ENCODE measurements around the gene CAPZA2.

Gene CAPZA2

DNA sequence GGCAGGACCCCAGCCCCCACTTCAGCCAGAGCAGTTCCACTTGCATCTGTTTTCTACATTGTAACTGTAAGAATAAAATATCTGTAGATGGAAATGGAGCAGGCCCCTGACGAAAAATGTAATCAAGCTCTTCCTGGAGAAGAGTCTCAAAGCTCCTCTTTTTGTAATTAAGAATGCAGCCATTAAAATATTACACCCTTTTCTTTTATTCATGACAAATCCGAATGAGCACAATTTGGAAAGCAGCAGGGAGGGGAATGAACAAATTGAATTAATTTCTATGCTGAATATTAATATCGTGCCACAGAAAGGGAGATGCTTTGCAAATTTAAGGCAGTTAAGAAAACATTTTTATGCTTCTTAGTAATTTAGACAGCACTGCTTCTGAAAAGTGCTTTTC lies 24.8 kb upstream of the CAPZA2 start:
- Mint-ChIP-seq H3K9me3 (no peaks in the 10 kb centered on the region), H3K27ac (no peak overlapping the region), H3K27me3 (peaks cover 34 to 82% of the 10 kb centered on the region in 2 donors), H3K4me1 (ENCODE audit: low read depth in 2 of 2) (no peaks in the 10 kb centered on the region), H3K36me3 (ENCODE audit: insufficient read depth) (no peaks in the 10 kb centered on the region), H3K4me3 (no peak overlapping the region)
- no peak for ATAC-seq (replicated peaks)
- no peak for DNase-seq

- no peaks in the 10 kb centered on the region for H3K9me3 Mint-ChIP-seq
- H3K27ac Mint-ChIP-seq = no peak overlapping the region
- H3K4me1 Mint-ChIP-seq (ENCODE audit: low read depth in 2 of 2) = peaks cover 3 to 6% of the 10 kb centered on the region in 2 donors
- DNase-seq (no peak), ATAC-seq (replicated peaks) (no peak)
- peaks cover 36 to 68% of the 10 kb centered on the region in 2 donors for H3K27me3 Mint-ChIP-seq
- H3K4me3 Mint-ChIP-seq = no peak overlapping the region
- H3K36me3 Mint-ChIP-seq (ENCODE audit: insufficient read depth) = no peaks in the 10 kb centered on the region
Measured at GRCh38 chr7:116840256-116840655, 22.1 kb upstream of the CAPZA2 start.

- peaks cover 3 to 6% of the 10 kb centered on the region in 2 donors for H3K4me1 Mint-ChIP-seq (ENCODE audit: low read depth in 2 of 2)
- no peaks in the 10 kb centered on the region for H3K36me3 Mint-ChIP-seq (ENCODE audit: insufficient read depth)
- H3K9me3 Mint-ChIP-seq = no peaks in the 10 kb centered on the region
- no peak for DNase-seq
- H3K27ac Mint-ChIP-seq = no peak overlapping the region
- H3K27me3 Mint-ChIP-seq = peaks cover 37 to 57% of the 10 kb centered on the region in 2 donors
- no peak overlapping the region for H3K4me3 Mint-ChIP-seq
- ATAC-seq (replicated peaks) = no peak
Measured at GRCh38 chr7:116842371-116842770, 20.0 kb upstream of the CAPZA2 start.

DNA sequence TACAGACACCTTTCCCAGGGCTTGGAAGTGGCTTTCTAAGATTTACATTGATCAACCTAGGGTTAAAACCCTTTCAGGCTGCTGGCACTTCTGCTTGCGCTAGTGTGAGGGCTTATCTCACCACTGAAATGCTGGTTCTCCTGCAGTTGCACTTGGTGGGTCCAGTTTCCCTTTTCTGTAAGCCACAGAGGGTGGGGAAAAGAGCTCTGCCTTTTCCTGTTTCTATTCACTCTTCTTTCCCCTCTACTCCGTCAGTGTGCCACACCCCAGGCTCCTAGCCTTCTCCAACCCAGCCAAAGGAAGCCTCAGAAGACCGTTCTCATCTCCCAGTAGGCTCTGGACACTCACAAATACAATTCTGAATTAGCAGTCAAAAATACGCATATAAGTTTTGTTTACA lies 19.0 kb upstream of the CAPZA2 start:
- H3K9me3 Mint-ChIP-seq = no peaks in the 10 kb centered on the region
- H3K27ac Mint-ChIP-seq = no peak overlapping the region
- H3K27me3 Mint-ChIP-seq = peaks cover 37 to 56% of the 10 kb centered on the region in 2 donors
- no peaks in the 10 kb centered on the region for H3K36me3 Mint-ChIP-seq (ENCODE audit: insufficient read depth)
- H3K4me1 Mint-ChIP-seq (ENCODE audit: low read depth in 2 of 2) = peaks cover 3 to 6% of the 10 kb centered on the region in 2 donors
- DNase-seq (no peak), ATAC-seq (replicated peaks) (no peak)
- H3K4me3 Mint-ChIP-seq = peak overlapping the region in 1 of 2 donors; percentile 9

DNA sequence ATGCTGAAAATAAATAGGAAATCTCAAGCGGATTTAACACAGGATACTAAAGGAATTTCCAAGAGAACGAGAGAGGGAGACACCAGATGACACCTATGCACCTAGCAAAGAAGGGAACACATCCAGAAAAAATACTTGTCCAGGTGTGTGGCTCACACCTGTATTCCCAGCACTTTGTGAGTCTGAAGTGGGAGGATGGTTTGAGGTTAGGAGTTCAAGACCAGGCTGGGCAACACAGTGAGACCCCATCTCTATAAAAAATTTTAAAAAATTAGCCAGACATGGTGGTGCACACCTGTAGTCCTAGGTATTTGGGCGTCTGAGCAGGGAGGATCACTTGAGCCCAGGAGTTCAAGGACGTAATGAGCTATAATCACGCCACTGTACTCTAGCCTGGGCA lies 11.2 kb upstream of the CAPZA2 start:
- no peak for DNase-seq
- Mint-ChIP-seq H3K27me3 (peaks cover 34% of the 10 kb centered on the region in 2 donors), H3K36me3 (ENCODE audit: insufficient read depth) (no peaks in the 10 kb centered on the region)

DNA sequence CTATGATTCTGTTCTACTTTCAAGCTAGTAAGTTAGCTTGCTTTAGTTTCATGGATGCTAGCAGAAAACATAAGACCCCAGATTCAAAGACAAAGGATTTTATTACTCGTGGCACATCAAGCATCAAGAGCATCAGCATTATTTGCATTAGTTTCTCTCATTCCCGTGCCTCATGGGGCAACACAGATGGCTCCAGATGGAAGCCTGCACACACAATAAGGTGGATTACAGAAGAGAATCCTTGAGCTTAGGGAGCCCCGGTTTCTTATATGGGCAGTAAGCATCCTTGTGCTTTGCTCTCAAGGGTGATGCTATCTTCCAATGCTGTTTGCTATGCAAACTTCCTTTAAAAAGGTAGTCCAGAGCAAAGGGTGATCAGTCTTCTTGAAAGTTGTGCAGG lies 10.7 kb upstream of the CAPZA2 start:
- Mint-ChIP-seq H3K27me3 (peaks cover 29 to 34% of the 10 kb centered on the region in 2 donors), H3K36me3 (ENCODE audit: insufficient read depth) (no peaks in the 10 kb centered on the region), H3K4me1 (ENCODE audit: low read depth in 2 of 2) (no peaks in the 10 kb centered on the region), H3K9me3 (no peaks in the 10 kb centered on the region), H3K27ac (no peak overlapping the region), H3K4me3 (no peak overlapping the region)
- ATAC-seq (replicated peaks) = no peak
- DNase-seq = no peak

More for the DNA sequence above, 11.2 kb upstream of the CAPZA2 start:
- Mint-ChIP-seq H3K4me1 (ENCODE audit: low read depth in 2 of 2) (no peaks in the 10 kb centered on the region), H3K27ac (no peak overlapping the region), H3K9me3 (no peaks in the 10 kb centered on the region), H3K4me3 (no peak overlapping the region)
- ATAC-seq (replicated peaks) = no peak

- DNase-seq (no peak), ATAC-seq (replicated peaks) (peak; percentile 17)
- H3K4me1 Mint-ChIP-seq (ENCODE audit: low read depth in 2 of 2) = peaks cover 0 to under 1% of the 10 kb centered on the region in 2 donors
- H3K4me3 Mint-ChIP-seq = no peak overlapping the region
- peaks cover 3% of the 10 kb centered on the region for H3K36me3 Mint-ChIP-seq (ENCODE audit: insufficient read depth)
- no peak overlapping the region for H3K27ac Mint-ChIP-seq
- peaks cover 35 to 38% of the 10 kb centered on the region in 2 donors for H3K27me3 Mint-ChIP-seq
- no peaks in the 10 kb centered on the region for H3K9me3 Mint-ChIP-seq
Measured at GRCh38 chr7:116854132-116854531, 8.3 kb upstream of the CAPZA2 start.

- Mint-ChIP-seq H3K27ac (no peak overlapping the region), H3K9me3 (no peaks in the 10 kb centered on the region), H3K4me1 (ENCODE audit: low read depth in 2 of 2) (peaks cover 6 to 8% of the 10 kb centered on the region in 2 donors), H3K27me3 (peaks cover 17 to 23% of the 10 kb centered on the region in 2 donors), H3K36me3 (ENCODE audit: insufficient read depth) (peaks cover 10% of the 10 kb centered on the region), H3K4me3 (no peak overlapping the region)
- DNase-seq (no peak), ATAC-seq (replicated peaks) (no peak)
Measured at GRCh38 chr7:116857052-116857451, 5.3 kb upstream of the CAPZA2 start.

DNA sequence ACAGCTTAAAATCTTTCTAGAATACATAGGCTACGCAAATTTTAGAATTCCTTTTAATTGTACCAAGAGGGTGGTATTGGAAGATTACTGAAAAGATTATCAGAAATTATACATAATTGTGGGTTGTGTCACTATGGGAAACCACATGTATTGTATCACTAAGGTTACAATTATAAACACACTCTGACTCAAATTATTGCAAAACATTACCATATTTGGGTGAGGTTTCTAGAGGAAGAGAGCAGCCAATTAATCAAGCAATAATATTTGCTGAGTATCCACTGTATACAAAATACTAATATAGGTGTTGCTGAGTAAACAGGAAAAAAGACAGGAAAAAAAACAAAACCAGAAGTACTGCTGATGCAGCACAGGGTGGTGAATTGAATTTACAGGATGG lies 3.1 kb upstream of the CAPZA2 start:
- Mint-ChIP-seq H3K4me1 (ENCODE audit: low read depth in 2 of 2) (peaks cover 17 to 22% of the 10 kb centered on the region in 2 donors), H3K9me3 (no peaks in the 10 kb centered on the region), H3K4me3 (no peak overlapping the region), H3K27ac (no peak overlapping the region), H3K36me3 (ENCODE audit: insufficient read depth) (peaks cover 15% of the 10 kb centered on the region), H3K27me3 (peaks cover 17 to 23% of the 10 kb centered on the region in 2 donors)
- DNase-seq (no peak), ATAC-seq (replicated peaks) (no peak)

GRCh38 chr7:116861717-116862116 lies 670 bp upstream of the CAPZA2 start:
- Mint-ChIP-seq H3K36me3 (ENCODE audit: insufficient read depth) (peaks cover 15% of the 10 kb centered on the region), H3K9me3 (no peaks in the 10 kb centered on the region), H3K4me1 (ENCODE audit: low read depth in 2 of 2) (peaks cover 21 to 34% of the 10 kb centered on the region in 2 donors), H3K27ac (peak overlapping the region; percentile 93 to 98), H3K27me3 (peaks cover 13 to 23% of the 10 kb centered on the region in 2 donors), H3K4me3 (peak overlapping the region; percentile 94 to 99)
- no peak for ATAC-seq (replicated peaks)
- DNase-seq = no peak

DNA sequence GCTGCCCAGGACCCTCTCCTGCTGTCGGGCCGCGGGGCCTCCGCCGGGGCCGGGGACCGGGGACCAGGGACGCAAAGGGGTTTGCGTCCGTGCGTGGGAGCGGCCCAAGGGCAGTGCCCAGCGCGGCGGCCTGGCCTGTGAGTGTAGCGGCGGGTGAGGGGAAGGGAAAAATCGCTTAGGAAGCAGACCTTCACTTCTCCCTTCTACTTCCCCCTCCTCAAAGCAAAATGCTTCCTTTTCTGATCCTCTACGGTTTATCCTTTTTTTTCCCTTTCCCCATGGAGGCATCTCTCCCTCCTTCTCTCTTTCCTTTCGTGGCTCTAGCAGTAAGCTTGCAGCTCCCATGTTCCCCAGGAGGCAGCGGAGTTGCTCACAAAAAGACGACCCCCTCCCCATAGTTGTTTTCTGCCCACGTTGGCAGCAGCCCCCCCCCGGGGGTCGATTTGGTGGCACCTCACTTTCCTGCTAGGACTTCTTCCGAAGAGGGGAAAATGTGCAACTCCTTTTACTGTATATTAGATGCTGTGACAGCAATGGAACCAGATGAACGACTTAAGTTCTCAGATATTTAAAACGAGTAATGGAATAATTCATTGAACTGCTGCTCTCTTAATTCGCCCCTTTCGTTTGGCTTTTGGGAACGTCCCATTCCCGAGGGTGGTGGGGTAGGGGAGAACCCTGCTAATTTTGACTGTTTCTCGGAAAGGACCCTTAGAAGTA lies 724 bp downstream of the CAPZA2 start:
- Mint-ChIP-seq H3K9me3 (no peaks in the 10 kb centered on the region), H3K36me3 (ENCODE audit: insufficient read depth) (peaks cover 15% of the 10 kb centered on the region), H3K4me3 (peak overlapping the region; percentile 94 to 99), H3K27me3 (peaks cover 5 to 12% of the 10 kb centered on the region in 2 donors), H3K4me1 (ENCODE audit: low read depth in 2 of 2) (peaks cover 28 to 48% of the 10 kb centered on the region in 2 donors), H3K27ac (peak overlapping the region; percentile 93 to 98)
- DNase-seq (no peak), ATAC-seq (replicated peaks) (no peak)

DNA sequence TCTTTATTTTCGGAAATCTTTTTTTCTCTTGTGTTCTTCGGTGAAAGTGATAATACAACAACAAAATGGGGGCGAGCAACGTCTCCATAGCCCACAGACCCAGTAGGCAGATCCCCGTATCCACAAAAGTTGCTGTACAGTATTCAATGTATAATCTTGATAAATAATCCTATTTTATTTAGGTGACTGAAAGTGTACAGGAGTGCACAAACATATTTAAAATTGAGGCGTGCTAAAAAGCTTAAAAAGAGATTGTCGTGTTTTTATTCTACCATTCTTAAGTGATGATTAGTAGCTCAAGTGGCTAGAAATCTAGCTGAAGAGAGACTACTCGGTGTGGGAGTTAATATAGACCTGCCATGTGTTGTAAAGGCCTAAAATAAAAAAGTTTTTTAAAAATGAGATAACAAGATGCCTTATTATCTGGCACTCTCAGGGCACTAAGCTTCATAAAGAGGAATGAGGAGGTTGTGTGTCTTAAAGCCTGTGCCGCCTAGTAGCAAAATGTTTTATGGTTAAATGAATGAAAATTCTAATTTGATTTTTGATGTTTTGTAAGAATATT lies 1.6 kb downstream of the CAPZA2 start:
- Mint-ChIP-seq H3K4me3 (peak overlapping the region; percentile 94 to 99), H3K4me1 (ENCODE audit: low read depth in 2 of 2) (peaks cover 28 to 49% of the 10 kb centered on the region in 2 donors), H3K27me3 (peaks cover 5% of the 10 kb centered on the region in 2 donors), H3K27ac (no peak overlapping the region), H3K36me3 (ENCODE audit: insufficient read depth) (peaks cover 12% of the 10 kb centered on the region), H3K9me3 (no peaks in the 10 kb centered on the region)
- DNase-seq = no peak
- ATAC-seq (replicated peaks) = no peak

DNA sequence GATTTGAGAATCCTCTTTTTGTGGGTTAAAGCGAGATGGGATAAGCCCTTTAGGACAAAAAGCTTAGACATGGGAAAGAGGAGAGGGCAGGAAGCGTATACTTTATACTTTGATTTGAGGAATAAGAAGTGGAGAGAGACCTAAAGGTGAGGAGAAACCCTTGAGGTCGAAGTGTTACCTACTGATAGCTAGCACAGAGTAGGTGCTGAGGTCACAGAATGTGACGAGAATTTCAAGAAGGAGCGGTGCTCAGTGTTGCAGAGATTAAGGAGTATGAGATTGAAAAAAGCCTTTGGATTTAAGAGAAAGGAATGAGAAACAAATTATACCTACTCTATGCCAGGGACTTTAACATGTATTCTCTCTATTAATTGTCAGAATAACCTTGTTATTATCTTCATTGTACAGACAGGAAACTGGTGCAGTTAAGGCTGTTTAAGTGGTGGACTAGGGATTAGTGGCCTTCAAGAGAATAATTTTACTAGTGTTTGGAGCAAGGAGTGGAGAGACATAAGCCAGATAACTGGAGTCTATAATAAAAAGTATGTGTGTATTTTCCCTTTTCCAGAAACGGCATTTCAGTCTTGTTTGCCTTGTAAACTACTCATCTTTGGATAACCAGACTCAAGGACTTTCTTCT lies 8.8 kb downstream of the CAPZA2 start:
- H3K4me1 Mint-ChIP-seq (ENCODE audit: low read depth in 2 of 2) = peaks cover 47 to 68% of the 10 kb centered on the region in 2 donors
- DNase-seq = no peak
- no peaks in the 10 kb centered on the region for H3K27me3 Mint-ChIP-seq
- ATAC-seq (replicated peaks) = peak; percentile 26
- no peak overlapping the region for H3K27ac Mint-ChIP-seq
- H3K4me3 Mint-ChIP-seq = peak overlapping the region; percentile 7 to 33
- H3K36me3 Mint-ChIP-seq (ENCODE audit: insufficient read depth) = peaks cover 7% of the 10 kb centered on the region
- H3K9me3 Mint-ChIP-seq = no peaks in the 10 kb centered on the region

- H3K9me3 Mint-ChIP-seq = no peaks in the 10 kb centered on the region
- peak overlapping the region; percentile 7 to 33 for H3K4me3 Mint-ChIP-seq
- H3K36me3 Mint-ChIP-seq (ENCODE audit: insufficient read depth) = peaks cover 7% of the 10 kb centered on the region
- ATAC-seq (replicated peaks) = no peak
- peaks cover 47 to 60% of the 10 kb centered on the region in 2 donors for H3K4me1 Mint-ChIP-seq (ENCODE audit: low read depth in 2 of 2)
- no peak for DNase-seq
- H3K27me3 Mint-ChIP-seq = no peaks in the 10 kb centered on the region
- no peak overlapping the region for H3K27ac Mint-ChIP-seq
Measured at GRCh38 chr7:116872026-116872425, 9.6 kb downstream of the CAPZA2 start.

Measured in effector memory CD8-positive, alpha-beta T cell (primary cell).